ENCODE measurements around the gene NCKAP5. TPM values are rescaled to one million over a fixed set of nuclear protein-coding genes. Genes with fewer than 3 reads are reported as not detected.

NCKAP5 gene
- total RNA-seq, 1 donor from 2014 or later, result 0.20 TPM

- TF ChIP-seq CTCF (IDR thresholded peaks at IDR 0.05; ENCODE audit: partially characterized antibody, unreplicated experiment), result no peak
- Mint-ChIP-seq H3K4me3 (ENCODE audit: unreplicated experiment) (no peak overlapping the region), H3K27ac (ENCODE audit: unreplicated experiment) (no peak overlapping the region), H3K9me3 (ENCODE audit: unreplicated experiment) (peaks cover 1% of the 10 kb centered on the region), H3K36me3 (ENCODE audit: unreplicated experiment) (no peaks in the 10 kb centered on the region), H3K27me3 (ENCODE audit: unreplicated experiment) (no peaks in the 10 kb centered on the region), H3K4me1 (ENCODE audit: low read depth, unreplicated experiment) (no peaks in the 10 kb centered on the region)
- DNase-seq, result no peak
Observed at GRCh38 chr2:133135035-133135654, 433.1 kb downstream of the NCKAP5 start.

GRCh38 chr2:133130548-133131246, 437.6 kb downstream of the NCKAP5 start:
- Mint-ChIP-seq H3K27me3 (ENCODE audit: unreplicated experiment) (no peaks in the 10 kb centered on the region), H3K4me3 (ENCODE audit: unreplicated experiment) (no peak overlapping the region), H3K27ac (ENCODE audit: unreplicated experiment) (no peak overlapping the region), H3K36me3 (ENCODE audit: unreplicated experiment) (no peaks in the 10 kb centered on the region), H3K9me3 (ENCODE audit: unreplicated experiment) (peaks cover 1% of the 10 kb centered on the region), H3K4me1 (ENCODE audit: low read depth, unreplicated experiment) (no peaks in the 10 kb centered on the region)
- DNase-seq, result no peak
- TF ChIP-seq CTCF (IDR thresholded peaks at IDR 0.05; ENCODE audit: partially characterized antibody, unreplicated experiment), result no peak

- DNase-seq, result no peak
- H3K4me1 Mint-ChIP-seq (ENCODE audit: low read depth, unreplicated experiment), result no peaks in the 10 kb centered on the region
- peaks cover 2% of the 10 kb centered on the region for H3K27me3 Mint-ChIP-seq (ENCODE audit: unreplicated experiment)
- no peak for TF ChIP-seq CTCF (IDR thresholded peaks at IDR 0.05; ENCODE audit: partially characterized antibody, unreplicated experiment)
- H3K4me3 Mint-ChIP-seq (ENCODE audit: unreplicated experiment), result no peak overlapping the region
- no peaks in the 10 kb centered on the region for H3K9me3 Mint-ChIP-seq (ENCODE audit: unreplicated experiment)
- H3K36me3 Mint-ChIP-seq (ENCODE audit: unreplicated experiment), result no peaks in the 10 kb centered on the region
- no peak overlapping the region for H3K27ac Mint-ChIP-seq (ENCODE audit: unreplicated experiment)
Observed at GRCh38 chr2:133124446-133124845, 443.8 kb downstream of the NCKAP5 start.

- no peak for DNase-seq
- H3K4me3 Mint-ChIP-seq (ENCODE audit: unreplicated experiment), result no peak overlapping the region
- H3K27me3 Mint-ChIP-seq (ENCODE audit: unreplicated experiment), result peaks cover 2% of the 10 kb centered on the region
- TF ChIP-seq CTCF (IDR thresholded peaks at IDR 0.05; ENCODE audit: partially characterized antibody, unreplicated experiment), result no peak
- no peaks in the 10 kb centered on the region for H3K36me3 Mint-ChIP-seq (ENCODE audit: unreplicated experiment)
- no peaks in the 10 kb centered on the region for H3K9me3 Mint-ChIP-seq (ENCODE audit: unreplicated experiment)
- H3K27ac Mint-ChIP-seq (ENCODE audit: unreplicated experiment), result no peak overlapping the region
- H3K4me1 Mint-ChIP-seq (ENCODE audit: low read depth, unreplicated experiment), result no peaks in the 10 kb centered on the region
Observed at GRCh38 chr2:133123904-133124303, 444.4 kb downstream of the NCKAP5 start.

- DNase-seq, result no peak
Observed at GRCh38 chr2:133123393-133123792, 444.9 kb downstream of the NCKAP5 start.

More at GRCh38 chr2:133123393-133123792, 444.9 kb downstream of the NCKAP5 start:
- Mint-ChIP-seq H3K27me3 (ENCODE audit: unreplicated experiment) (peaks cover 2% of the 10 kb centered on the region), H3K4me3 (ENCODE audit: unreplicated experiment) (no peak overlapping the region), H3K36me3 (ENCODE audit: unreplicated experiment) (no peaks in the 10 kb centered on the region), H3K9me3 (ENCODE audit: unreplicated experiment) (no peaks in the 10 kb centered on the region), H3K4me1 (ENCODE audit: low read depth, unreplicated experiment) (no peaks in the 10 kb centered on the region), H3K27ac (ENCODE audit: unreplicated experiment) (no peak overlapping the region)
- TF ChIP-seq CTCF (IDR thresholded peaks at IDR 0.05; ENCODE audit: partially characterized antibody, unreplicated experiment), result no peak
